SU-DHL-6 (cell line): Measurements from ENCODE around the gene PTDSS2.

Source experiments
- EZH2phosphoT487 ChIP-seq: fragments of 200-600 bp; sonication (generic), shearing (Covaris generic); conservative IDR thresholded peaks from 2 replicates; pipeline ENCODE4 v1.6.1; 2018; ENCODE audit warnings: mild to moderate bottlenecking, antibody characterized with exemption, low read length, moderate library complexity, mixed read lengths
- TF ChIP-seq, protein P1 (sequence below): fragments of 200-600 bp; sonication (generic); IDR thresholded peaks from one replicate; pipeline ENCODE4 v1.5.1; 2017; ENCODE audit warnings: antibody characterized with exemption, mild to moderate bottlenecking, low read length, moderate library complexity; ENCODE audit not compliant: insufficient read depth, poor library complexity, severe bottlenecking

DNA sequence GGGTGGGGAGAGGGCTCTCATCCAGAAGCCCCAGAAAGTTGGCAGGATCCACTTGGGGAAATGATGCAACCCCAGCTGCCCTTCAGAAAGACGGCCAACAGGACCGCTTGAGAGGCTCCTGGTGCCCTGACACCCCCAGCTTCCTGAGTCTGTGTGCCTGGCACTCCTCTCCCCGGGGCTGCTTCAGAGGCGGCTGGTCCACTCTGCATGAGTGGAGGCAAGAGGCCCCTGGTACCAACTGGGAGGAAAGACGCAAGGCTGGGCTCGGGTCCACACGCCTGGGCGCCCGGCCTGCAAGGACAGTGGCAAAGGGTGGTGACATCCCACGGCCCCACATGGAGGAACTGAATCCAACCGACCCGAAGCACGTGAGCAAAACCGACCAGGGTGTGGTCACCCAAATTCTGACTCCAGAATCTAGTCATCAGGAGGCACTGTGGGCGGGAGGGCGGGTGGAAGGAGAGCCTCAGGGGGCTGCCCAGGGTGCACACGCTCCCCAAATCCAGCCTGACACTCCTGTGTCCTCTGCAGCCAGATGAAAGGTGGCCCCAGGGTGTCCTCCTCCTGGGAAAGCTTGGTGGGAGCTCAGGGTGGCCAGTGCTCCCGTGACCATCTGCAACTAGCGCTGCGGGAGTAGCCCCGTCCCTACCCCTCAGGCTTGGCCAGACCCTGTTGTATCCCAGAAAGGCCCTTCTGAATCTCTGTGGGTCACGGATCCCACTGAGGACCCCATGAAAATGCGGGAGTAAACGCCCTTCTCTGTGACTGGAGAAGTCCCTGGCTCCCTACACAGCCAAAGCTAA lies 53.3 kb downstream of the PTDSS2 start:
- TF ChIP-seq, protein P1, sequence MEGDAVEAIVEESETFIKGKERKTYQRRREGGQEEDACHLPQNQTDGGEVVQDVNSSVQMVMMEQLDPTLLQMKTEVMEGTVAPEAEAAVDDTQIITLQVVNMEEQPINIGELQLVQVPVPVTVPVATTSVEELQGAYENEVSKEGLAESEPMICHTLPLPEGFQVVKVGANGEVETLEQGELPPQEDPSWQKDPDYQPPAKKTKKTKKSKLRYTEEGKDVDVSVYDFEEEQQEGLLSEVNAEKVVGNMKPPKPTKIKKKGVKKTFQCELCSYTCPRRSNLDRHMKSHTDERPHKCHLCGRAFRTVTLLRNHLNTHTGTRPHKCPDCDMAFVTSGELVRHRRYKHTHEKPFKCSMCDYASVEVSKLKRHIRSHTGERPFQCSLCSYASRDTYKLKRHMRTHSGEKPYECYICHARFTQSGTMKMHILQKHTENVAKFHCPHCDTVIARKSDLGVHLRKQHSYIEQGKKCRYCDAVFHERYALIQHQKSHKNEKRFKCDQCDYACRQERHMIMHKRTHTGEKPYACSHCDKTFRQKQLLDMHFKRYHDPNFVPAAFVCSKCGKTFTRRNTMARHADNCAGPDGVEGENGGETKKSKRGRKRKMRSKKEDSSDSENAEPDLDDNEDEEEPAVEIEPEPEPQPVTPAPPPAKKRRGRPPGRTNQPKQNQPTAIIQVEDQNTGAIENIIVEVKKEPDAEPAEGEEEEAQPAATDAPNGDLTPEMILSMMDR = no peak
- TF ChIP-seq EZH2phosphoT487 = no peak
